Colonic mucosa (tissue), 4 donors: ENCODE measurements around the gene IFI16. TPM values are rescaled to one million over a fixed set of nuclear protein-coding genes. Genes with fewer than 3 reads are reported as not detected.

Experiments used
- DNase-seq: peaks from one replicate; pipeline ENCODE4 v3.0.0-alpha.2; 2020
- H3K27ac ChIP-seq: fragments of 200-600 bp; one replicate; pipeline ENCODE4 v1.8.0; 2021
- H3K27me3 ChIP-seq: fragments of 200-600 bp; one replicate; pipeline ENCODE4 v1.8.0; 2021
- H3K36me3 ChIP-seq: fragments of 200-600 bp; one replicate; pipeline ENCODE4 v1.8.0; 2021
- H3K4me1 ChIP-seq: fragments of 200-600 bp; one replicate; pipeline ENCODE4 v1.8.0; 2021; ENCODE audit warnings: mild to moderate bottlenecking
- H3K4me3 ChIP-seq: fragments of 200-600 bp; one replicate; pipeline ENCODE4 v1.8.0; 2021
- H3K9ac ChIP-seq, 2 donors: one replicate each; pipeline ENCODE4 v1.7.0; 2013; ENCODE audit warnings: control low read depth in 2 of 2, low read depth in 2 of 2, low read length in 2 of 2
- H3K9me3 ChIP-seq: fragments of 200-600 bp; one replicate; pipeline ENCODE4 v1.8.0; 2021
- CTCF ChIP-seq: fragments of 200-600 bp; IDR thresholded peaks from one replicate; pipeline ENCODE4 v1.8.0; 2022; ENCODE audit warnings: antibody characterized with exemption, mild to moderate bottlenecking
- intact Hi-C: fragments of 100-400 bp; cut with DNase I; formaldehyde crosslinking; loops from one replicate; pipeline ENCODE4 v1.14.1; 2022
- total RNA-seq, 2 donors: library from RNA; stranded (reverse); fragmentation: NEBNext Ultra II Directional in 1 of 2; extraction: Animal tissue kit (Norgen Biotek cat#: 25700) in 1 of 2; gene quantifications; one replicate each; pipeline ENCODE4 v1.2.1, GENCODE V29; 2021
- donor health status: healthy.
- donor health status: DM: no; HTN: no; CAD: no.
- donor health status: DM: no; HTN: no; CAD: no.

IFI16 gene
- total RNA-seq, 2 donors from 2014 or later = 15.1 to 36.0 TPM

GRCh38 chr1:159090286-159091179 lies 80.8 kb downstream of the IFI16 start:
- no peak overlapping the region for H3K9ac ChIP-seq
- H3K9me3 ChIP-seq = no peaks in the 10 kb centered on the region
- no peaks in the 10 kb centered on the region for H3K36me3 ChIP-seq
- intact Hi-C loops = no loop called here
- H3K27me3 ChIP-seq = no peaks in the 10 kb centered on the region
- H3K4me3 ChIP-seq = no peak overlapping the region
- DNase-seq = no peak
- no peak for TF ChIP-seq CTCF
- no peaks in the 10 kb centered on the region for H3K4me1 ChIP-seq
- H3K27ac ChIP-seq = no peak overlapping the region

- Histone ChIP-seq H3K4me1 (no peaks in the 10 kb centered on the region), H3K27me3 (no peaks in the 10 kb centered on the region), H3K9ac (no peak overlapping the region), H3K9me3 (no peaks in the 10 kb centered on the region), H3K4me3 (no peak overlapping the region), H3K36me3 (no peaks in the 10 kb centered on the region), H3K27ac (no peak overlapping the region)
- intact Hi-C loops = no loop called here
- DNase-seq = no peak
- no peak for TF ChIP-seq CTCF
Observed at GRCh38 chr1:159091180-159091560, 81.5 kb downstream of the IFI16 start.

GRCh38 chr1:159091607-159092031 lies 81.9 kb downstream of the IFI16 start:
- intact Hi-C loops = no loop called here
- no peaks in the 10 kb centered on the region for H3K4me1 ChIP-seq
- no peaks in the 10 kb centered on the region for H3K36me3 ChIP-seq
- no peaks in the 10 kb centered on the region for H3K27me3 ChIP-seq
- H3K27ac ChIP-seq = no peak overlapping the region
- DNase-seq = no peak
- H3K9me3 ChIP-seq = no peaks in the 10 kb centered on the region
- TF ChIP-seq CTCF = no peak
- no peak overlapping the region for H3K4me3 ChIP-seq
- no peak overlapping the region for H3K9ac ChIP-seq

GRCh38 chr1:159092036-159092760 lies 82.5 kb downstream of the IFI16 start:
- TF ChIP-seq CTCF = no peak
- Histone ChIP-seq H3K27ac (no peak overlapping the region), H3K27me3 (no peaks in the 10 kb centered on the region), H3K9me3 (no peaks in the 10 kb centered on the region), H3K4me1 (no peaks in the 10 kb centered on the region), H3K36me3 (no peaks in the 10 kb centered on the region), H3K4me3 (no peak overlapping the region), H3K9ac (no peak overlapping the region)
- no peak for DNase-seq
- intact Hi-C loops = no loop called here

- no peaks in the 10 kb centered on the region for H3K9me3 ChIP-seq
- no peak overlapping the region for H3K9ac ChIP-seq
- H3K36me3 ChIP-seq = no peaks in the 10 kb centered on the region
- no peak overlapping the region for H3K4me3 ChIP-seq
- no peak for TF ChIP-seq CTCF
- no peaks in the 10 kb centered on the region for H3K27me3 ChIP-seq
- H3K27ac ChIP-seq = no peak overlapping the region
- H3K4me1 ChIP-seq = no peaks in the 10 kb centered on the region
- intact Hi-C loops = no loop called here
- no peak for DNase-seq
Observed at GRCh38 chr1:159098596-159098995, 88.9 kb downstream of the IFI16 start.
